ENCODE measurements around the gene SRGAP2C.
"Not testable (repeated sequence)": the region's sequence is repeated elsewhere in the genome, so short reads cannot be mapped to it uniquely, and the experiment has no call there.

GRCh38 chr1:121140393-121140792 lies 44.4 kb upstream of the SRGAP2C start:
- not testable (repeated sequence) for TF ChIP-seq ZNF274 (IDR thresholded peaks at IDR 0.05; ENCODE audit: low read depth, low read length); YY1 (IDR thresholded peaks at IDR 0.05; ENCODE audit: insufficient read depth, insufficient read length)

Data from NT2/D1 (cell line).